CD4-positive, CD25-positive, alpha-beta regulatory T cell (primary cell): ENCODE data around the gene OLA1. TPM values are rescaled to one million over a fixed set of nuclear protein-coding genes. Genes with fewer than 3 reads are reported as not detected.

Source experiments
- ATAC-seq, 2 donors: fragments of 150-1000 bp; cut with Tn5 transposase; one replicate each; pipeline ENCODE4 v1.10.0; 2021; ENCODE audit warnings: low read depth in 2 of 2, moderate number of reproducible peaks in 2 of 2, moderate library complexity in 1 of 2
- DNase-seq, 3 donors: peaks; one replicate each; pipeline versions ENCODE4 v3.0.0 to v3.0.0-alpha.2; 2012 to 2022; ENCODE audit warnings: mixed read lengths in 1 of 3
- H3K27ac ChIP-seq: one replicate; pipeline ENCODE4 v1.7.0; 2013; ENCODE audit warnings: mild to moderate bottlenecking, low read length; ENCODE audit not compliant: insufficient read depth, poor library complexity, severe bottlenecking
- H3K27me3 ChIP-seq: one replicate; pipeline ENCODE4 v1.7.0; 2013; ENCODE audit warnings: low read length; ENCODE audit not compliant: control insufficient read depth, insufficient read depth
- H3K36me3 ChIP-seq: one replicate; pipeline ENCODE4 v1.7.0; 2013; ENCODE audit warnings: mild to moderate bottlenecking, low read length, moderate library complexity; ENCODE audit not compliant: control insufficient read depth, insufficient read depth
- H3K4me1 ChIP-seq: 2 replicates; pipeline ENCODE4 v1.7.0; 2013; ENCODE audit warnings: mild to moderate bottlenecking, low read length; ENCODE audit not compliant: insufficient read depth, control insufficient read depth, poor library complexity, severe bottlenecking
- H3K4me3 ChIP-seq: one replicate; pipeline ENCODE4 v1.7.0; 2013; ENCODE audit warnings: low read depth, mild to moderate bottlenecking, low read length, moderate library complexity
- H3K9me3 ChIP-seq, 2 experiments: 1 replicate in 1 of 2; 2 replicates in 1 of 2; pipeline ENCODE4 v1.7.0; 2013; ENCODE audit warnings: low read length in 2 of 2, mild to moderate bottlenecking in 1 of 2, moderate library complexity in 1 of 2; ENCODE audit not compliant: control insufficient read depth in 2 of 2
- H3K27ac Mint-ChIP-seq, 3 donors: one replicate each; pipeline ENCODE4 v1.8.0; 2020 to 2022; ENCODE audit warnings: mild to moderate bottlenecking in 3 of 3, mixed read lengths in 3 of 3, moderate library complexity in 2 of 3
- H3K27me3 Mint-ChIP-seq: one replicate; pipeline ENCODE4 v1.8.0; 2022; ENCODE audit warnings: mild to moderate bottlenecking, mixed read lengths
- H3K36me3 Mint-ChIP-seq: one replicate; pipeline ENCODE4 v1.8.0; 2020; ENCODE audit warnings: mixed read lengths
- H3K4me1 Mint-ChIP-seq, 4 donors: one replicate each; pipeline ENCODE4 v1.8.0; 2020 to 2022; ENCODE audit warnings: mixed read lengths in 4 of 4, mild to moderate bottlenecking in 1 of 4
- H3K4me3 Mint-ChIP-seq, 4 donors: one replicate each; pipeline ENCODE4 v1.8.0; 2020 to 2022; ENCODE audit warnings: mild to moderate bottlenecking in 4 of 4, mixed read lengths in 4 of 4, moderate library complexity in 3 of 4
- H3K9me3 Mint-ChIP-seq, 7 donors: one replicate each; pipeline ENCODE4 v1.8.0; 2020 to 2022; ENCODE audit warnings: mixed read lengths in 7 of 7, mild to moderate bottlenecking in 3 of 7, moderate library complexity in 2 of 7
- polyA plus RNA-seq, 4 donors: library from polyadenylated mRNA; unstranded; fragments of 300-500 nt; fragmentation: Illumina TruSeq; gene quantifications; one replicate each; pipeline ENCODE4 v1.2.3, GENCODE V29; 2021
- total RNA-seq: library from RNA; stranded (reverse); gene quantifications from one replicate; pipeline ENCODE4 v1.2.3, GENCODE V29; 2022

OLA1 gene
- total and polyA plus RNA-seq, 5 donors from 2014 or later: 36.9 to 77.4 (median 59.9) TPM

GRCh38 chr2:174031226-174031625 lies 217.1 kb downstream of the OLA1 start:
- DNase-seq: no peak

GRCh38 chr2:174028935-174029334 lies 219.4 kb downstream of the OLA1 start:
- Histone ChIP-seq H3K27ac (no peak overlapping the region), H3K4me3 (no peak overlapping the region), H3K9me3 (no peaks in the 10 kb centered on the region), H3K4me1 (no peaks in the 10 kb centered on the region), H3K27me3 (no peaks in the 10 kb centered on the region), H3K36me3 (no peaks in the 10 kb centered on the region)
- ATAC-seq (no peak), DNase-seq (no peak)
- Mint-ChIP-seq H3K27me3 (no peaks in the 10 kb centered on the region), H3K4me1 (no peaks in the 10 kb centered on the region), H3K9me3 (no peaks in the 10 kb centered on the region), H3K4me3 (no peak overlapping the region), H3K36me3 (no peaks in the 10 kb centered on the region), H3K27ac (no peak overlapping the region)

More at GRCh38 chr2:174031226-174031625, 217.1 kb downstream of the OLA1 start:
- ATAC-seq: no peak
- Mint-ChIP-seq H3K36me3 (no peaks in the 10 kb centered on the region), H3K9me3 (peaks cover 0 to 1% (median 0%) of the 10 kb centered on the region in 7 donors), H3K4me3 (no peak overlapping the region), H3K27me3 (no peaks in the 10 kb centered on the region), H3K4me1 (no peaks in the 10 kb centered on the region), H3K27ac (peak overlapping the region in 1 of 3 donors; percentile 16)
- no peaks in the 10 kb centered on the region for H3K36me3 ChIP-seq
- H3K27me3 ChIP-seq: peaks cover 4% of the 10 kb centered on the region
- no peaks in the 10 kb centered on the region for H3K9me3 ChIP-seq
- H3K27ac ChIP-seq: no peak overlapping the region
- no peaks in the 10 kb centered on the region for H3K4me1 ChIP-seq
- H3K4me3 ChIP-seq: no peak overlapping the region

GRCh38 chr2:174027956-174028355 lies 220.4 kb downstream of the OLA1 start:
- H3K27me3 Mint-ChIP-seq: no peaks in the 10 kb centered on the region
- Histone ChIP-seq H3K9me3 (no peaks in the 10 kb centered on the region), H3K27ac (no peak overlapping the region), H3K4me3 (no peak overlapping the region), H3K4me1 (no peaks in the 10 kb centered on the region), H3K36me3 (no peaks in the 10 kb centered on the region), H3K27me3 (no peaks in the 10 kb centered on the region)
- H3K4me1 Mint-ChIP-seq: no peaks in the 10 kb centered on the region
- no peaks in the 10 kb centered on the region for H3K9me3 Mint-ChIP-seq
- DNase-seq (no peak), ATAC-seq (no peak)
- no peaks in the 10 kb centered on the region for H3K36me3 Mint-ChIP-seq
- no peak overlapping the region for H3K4me3 Mint-ChIP-seq
- H3K27ac Mint-ChIP-seq: no peak overlapping the region

GRCh38 chr2:174026122-174026845 lies 222.0 kb downstream of the OLA1 start:
- DNase-seq (no peak), ATAC-seq (no peak)
- Histone ChIP-seq H3K9me3 (no peaks in the 10 kb centered on the region), H3K4me3 (no peak overlapping the region), H3K4me1 (no peaks in the 10 kb centered on the region), H3K27me3 (no peaks in the 10 kb centered on the region), H3K36me3 (no peaks in the 10 kb centered on the region), H3K27ac (no peak overlapping the region)
- no peak overlapping the region for H3K4me3 Mint-ChIP-seq
- H3K4me1 Mint-ChIP-seq: no peaks in the 10 kb centered on the region
- no peak overlapping the region for H3K27ac Mint-ChIP-seq
- H3K27me3 Mint-ChIP-seq: no peaks in the 10 kb centered on the region
- H3K9me3 Mint-ChIP-seq: no peaks in the 10 kb centered on the region
- no peaks in the 10 kb centered on the region for H3K36me3 Mint-ChIP-seq

- Mint-ChIP-seq H3K36me3 (no peaks in the 10 kb centered on the region), H3K4me3 (no peak overlapping the region), H3K9me3 (no peaks in the 10 kb centered on the region), H3K27ac (no peak overlapping the region), H3K27me3 (no peaks in the 10 kb centered on the region), H3K4me1 (no peaks in the 10 kb centered on the region)
- H3K27ac ChIP-seq: no peak overlapping the region
- H3K4me3 ChIP-seq: no peak overlapping the region
- no peaks in the 10 kb centered on the region for H3K36me3 ChIP-seq
- DNase-seq (no peak), ATAC-seq (no peak)
- H3K4me1 ChIP-seq: no peaks in the 10 kb centered on the region
- H3K27me3 ChIP-seq: no peaks in the 10 kb centered on the region
- no peaks in the 10 kb centered on the region for H3K9me3 ChIP-seq
These were observed 222.8 kb downstream of the OLA1 start for GRCh38 chr2:174025271-174026121.

GRCh38 chr2:174024524-174025270 lies 223.6 kb downstream of the OLA1 start:
- H3K9me3 ChIP-seq: no peaks in the 10 kb centered on the region
- Mint-ChIP-seq H3K9me3 (no peaks in the 10 kb centered on the region), H3K27me3 (no peaks in the 10 kb centered on the region), H3K4me1 (no peaks in the 10 kb centered on the region), H3K27ac (no peak overlapping the region), H3K4me3 (no peak overlapping the region), H3K36me3 (no peaks in the 10 kb centered on the region)
- ATAC-seq (no peak), DNase-seq (no peak)
- H3K4me1 ChIP-seq: no peaks in the 10 kb centered on the region
- H3K27ac ChIP-seq: no peak overlapping the region
- no peaks in the 10 kb centered on the region for H3K27me3 ChIP-seq
- no peaks in the 10 kb centered on the region for H3K36me3 ChIP-seq
- H3K4me3 ChIP-seq: no peak overlapping the region

GRCh38 chr2:174023591-174024523 lies 224.5 kb downstream of the OLA1 start:
- H3K36me3 Mint-ChIP-seq: no peaks in the 10 kb centered on the region
- no peak overlapping the region for H3K4me3 ChIP-seq
- H3K27ac ChIP-seq: no peak overlapping the region
- H3K9me3 ChIP-seq: no peaks in the 10 kb centered on the region
- H3K27me3 Mint-ChIP-seq: peaks cover 4% of the 10 kb centered on the region
- H3K4me3 Mint-ChIP-seq: no peak overlapping the region
- no peaks in the 10 kb centered on the region for H3K36me3 ChIP-seq
- ATAC-seq (peak; percentile 25 to 28), DNase-seq (no peak)
- H3K27me3 ChIP-seq: no peaks in the 10 kb centered on the region
- H3K4me1 ChIP-seq: no peaks in the 10 kb centered on the region
- no peaks in the 10 kb centered on the region for H3K4me1 Mint-ChIP-seq
- no peaks in the 10 kb centered on the region for H3K9me3 Mint-ChIP-seq
- H3K27ac Mint-ChIP-seq: no peak overlapping the region
